Measurements from ENCODE around the gene SLTM. TPM values are rescaled to one million over a fixed set of nuclear protein-coding genes. Genes with fewer than 3 reads are reported as not detected.
"Not testable (repeated sequence)": the region's sequence is repeated elsewhere in the genome, so short reads cannot be mapped to it uniquely, and the experiment has no call there.

The SLTM gene
- total and polyA plus RNA-seq, 3 experiments from 2014 or later = 91.5 to 113 (median 111) TPM

DNA sequence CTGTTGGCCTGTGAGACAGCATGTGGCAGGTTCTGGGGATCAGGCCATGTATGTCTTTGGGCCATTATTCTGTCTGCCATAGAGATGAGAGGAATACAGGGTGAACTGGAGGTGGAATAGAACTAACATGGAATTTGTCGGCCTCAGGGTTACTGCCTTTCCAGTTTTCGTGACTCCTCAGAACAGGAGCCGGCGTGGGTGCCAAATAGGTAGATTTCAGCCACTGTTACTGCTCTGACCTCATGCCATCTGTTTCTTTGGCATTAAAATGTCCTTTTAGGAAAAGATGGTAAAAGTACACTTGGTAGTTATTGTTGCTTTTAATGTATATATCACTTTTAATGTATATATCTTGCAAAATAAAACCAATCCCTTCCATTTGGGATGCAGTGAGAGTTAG, 65.6 kb downstream of the SLTM start:
- no peaks in the 10 kb centered on the region for H3K9me3 Mint-ChIP-seq

DNA sequence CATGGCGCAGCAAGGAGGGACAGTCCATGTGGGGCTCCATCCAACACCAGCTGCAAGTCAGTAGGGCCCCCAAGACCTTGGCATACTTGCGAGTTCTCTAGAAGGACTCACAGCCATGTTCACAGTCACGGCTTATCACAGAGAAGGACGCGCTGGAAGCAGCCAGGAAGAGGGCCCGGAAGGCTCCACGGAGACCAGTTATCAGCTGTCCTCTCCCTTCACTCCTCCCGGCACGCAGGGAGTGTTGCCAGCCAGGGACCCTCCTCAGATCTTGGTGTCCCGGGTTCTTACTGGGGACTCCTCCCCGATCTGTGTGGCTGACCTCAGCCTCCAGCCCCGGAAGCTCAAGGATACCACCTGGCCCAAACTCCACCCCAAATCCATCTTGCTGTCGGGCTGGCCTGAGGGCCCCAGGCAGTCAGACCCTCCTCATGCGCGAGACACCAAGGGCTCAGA, 68.0 kb downstream of the SLTM start:
- no peak for DNase-seq
- Histone ChIP-seq H3K27ac (ENCODE audit: low read depth, low read length) (no peak overlapping the region), H3K27me3 (ENCODE audit: insufficient read depth, low read length, poor library complexity, severe bottlenecking) (no peaks in the 10 kb centered on the region), H3K4me1 (ENCODE audit: insufficient read depth, low read length) (no peaks in the 10 kb centered on the region), H3K9me3 (ENCODE audit: low read length) (no peaks in the 10 kb centered on the region), H3K4me3 (ENCODE audit: low read length) (no peak overlapping the region), H3K36me3 (ENCODE audit: insufficient read depth, low read length) (no peaks in the 10 kb centered on the region)
- CTCF ChIA-PET = no interaction called here
- Mint-ChIP-seq H3K9me3 (no peaks in the 10 kb centered on the region), H3K27ac (peak overlapping the region in 1 of 8 donors; percentile 82), H3K4me3 (no peak overlapping the region), H3K4me1 (peaks cover 12 to 19% (median 18%) of the 10 kb centered on the region in 3 donors), H3K27me3 (peaks cover 5 to 7% of the 10 kb centered on the region in 2 donors), H3K36me3 (no peaks in the 10 kb centered on the region)
- POLR2A ChIA-PET = no interaction called here

More for the DNA sequence above, 65.6 kb downstream of the SLTM start:
- ChIA-PET POLR2A (no interaction called here), CTCF (no interaction called here)
- Mint-ChIP-seq H3K36me3 (no peaks in the 10 kb centered on the region), H3K27ac (peak overlapping the region in 2 of 8 donors; percentile 33 to 54), H3K4me1 (peaks cover 4 to 7% (median 6%) of the 10 kb centered on the region in 3 donors), H3K27me3 (peaks cover 5 to 7% of the 10 kb centered on the region in 2 donors), H3K4me3 (no peak overlapping the region)
- no peak for DNase-seq
- no peaks in the 10 kb centered on the region for H3K36me3 ChIP-seq (ENCODE audit: insufficient read depth, low read length)
- no peak overlapping the region for H3K27ac ChIP-seq (ENCODE audit: low read depth, low read length)
- no peaks in the 10 kb centered on the region for H3K9me3 ChIP-seq (ENCODE audit: low read length)
- H3K4me1 ChIP-seq (ENCODE audit: insufficient read depth, low read length) = no peaks in the 10 kb centered on the region
- no peaks in the 10 kb centered on the region for H3K27me3 ChIP-seq (ENCODE audit: insufficient read depth, low read length, poor library complexity, severe bottlenecking)
- H3K4me3 ChIP-seq (ENCODE audit: low read length) = no peak overlapping the region

DNA sequence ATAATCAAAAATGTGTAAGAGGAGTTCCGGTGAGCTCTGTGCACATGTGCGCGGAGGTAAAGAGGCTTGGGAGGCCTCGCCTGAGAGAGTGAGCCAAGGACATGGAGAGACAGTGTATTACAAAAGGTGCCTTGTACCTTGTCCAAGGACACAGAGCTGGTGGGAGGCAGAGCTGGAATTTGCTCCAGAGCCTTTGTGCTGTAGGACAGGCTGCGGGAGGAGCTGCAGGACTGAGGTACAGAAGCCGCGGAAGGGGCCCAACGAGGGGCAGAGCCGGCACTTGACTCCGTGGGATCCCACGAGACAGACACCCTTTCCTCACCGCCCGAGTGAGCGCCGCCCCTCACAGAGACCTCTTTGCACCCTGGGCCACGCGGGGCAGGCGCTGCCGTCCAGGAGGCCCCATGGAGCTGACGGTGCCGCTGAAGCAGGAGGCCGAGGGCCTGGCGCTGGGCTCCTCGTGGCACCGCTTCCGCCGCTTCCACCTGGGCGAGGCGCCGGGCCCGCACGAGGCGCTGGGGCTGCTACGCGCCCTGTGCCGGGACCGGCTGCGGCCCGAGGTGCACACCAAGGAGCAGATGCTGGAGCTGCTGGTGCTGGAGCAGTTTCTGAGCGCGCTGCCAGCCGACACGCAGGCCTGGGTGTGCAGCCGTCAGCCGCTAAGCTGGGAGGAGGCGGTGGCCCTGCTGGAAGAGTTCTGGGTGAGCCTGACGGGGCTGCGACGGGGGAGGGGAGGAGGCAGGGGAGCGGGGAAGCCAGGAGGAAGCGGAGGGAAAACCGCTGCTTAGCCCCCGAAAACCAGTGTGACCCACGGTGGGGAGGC, 68.7 kb downstream of the SLTM start:
- ChIA-PET POLR2A (interaction anchor here (0.7 kb wide), 1 partner anchor 66 kb away, joined by 3 read pairs; no protein-coding TSS in a partner anchor), CTCF (interaction anchor here (0.8 kb wide), 2 partner anchors 11 to 637 kb away, joined by 3 read pairs; no protein-coding TSS in a partner anchor)
- H3K27me3 Mint-ChIP-seq = peaks cover 5 to 7% of the 10 kb centered on the region in 2 donors

DNA sequence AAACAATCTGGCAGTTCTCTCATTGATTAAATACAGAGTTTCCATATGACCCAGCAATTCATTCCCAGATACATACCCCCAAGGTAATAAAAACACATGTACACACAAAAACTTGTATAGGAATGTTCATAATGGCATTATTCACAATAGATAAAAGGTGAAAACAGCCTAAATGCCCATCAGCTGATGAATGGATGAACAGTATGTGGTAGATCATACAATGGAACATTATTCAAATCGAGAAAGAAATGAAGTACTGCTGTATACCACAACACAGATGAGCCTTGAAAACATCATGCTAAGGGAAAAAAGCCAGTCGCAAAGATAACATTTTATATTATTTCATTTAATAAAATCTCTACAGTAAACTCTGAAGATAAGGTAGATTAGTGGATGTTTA, 71.2 kb downstream of the SLTM start:
- DNase-seq = no peak
- ChIA-PET POLR2A (no interaction called here), CTCF (no interaction called here)
- Mint-ChIP-seq H3K27me3 (peaks cover 5 to 7% of the 10 kb centered on the region in 2 donors), H3K36me3 (no peaks in the 10 kb centered on the region), H3K4me1 (peaks cover 12 to 19% (median 18%) of the 10 kb centered on the region in 3 donors), H3K27ac (no peak overlapping the region), H3K9me3 (no peaks in the 10 kb centered on the region), H3K4me3 (no peak overlapping the region)
- H3K27me3 ChIP-seq (ENCODE audit: insufficient read depth, low read length, poor library complexity, severe bottlenecking) = no peaks in the 10 kb centered on the region
- H3K4me1 ChIP-seq (ENCODE audit: insufficient read depth, low read length) = no peaks in the 10 kb centered on the region
- no peaks in the 10 kb centered on the region for H3K9me3 ChIP-seq (ENCODE audit: low read length)
- no peak overlapping the region for H3K27ac ChIP-seq (ENCODE audit: low read depth, low read length)
- H3K4me3 ChIP-seq (ENCODE audit: low read length) = no peak overlapping the region
- H3K36me3 ChIP-seq (ENCODE audit: insufficient read depth, low read length) = no peaks in the 10 kb centered on the region

More for the DNA sequence above, 68.7 kb downstream of the SLTM start:
- Histone ChIP-seq H3K4me3 (ENCODE audit: low read length) (no peak overlapping the region), H3K27me3 (ENCODE audit: insufficient read depth, low read length, poor library complexity, severe bottlenecking) (no peaks in the 10 kb centered on the region), H3K27ac (ENCODE audit: low read depth, low read length) (no peak overlapping the region), H3K9me3 (ENCODE audit: low read length) (no peaks in the 10 kb centered on the region), H3K4me1 (ENCODE audit: insufficient read depth, low read length) (no peaks in the 10 kb centered on the region), H3K36me3 (ENCODE audit: insufficient read depth, low read length) (no peaks in the 10 kb centered on the region)
- H3K4me3 Mint-ChIP-seq = peak overlapping the region in 4 of 7 donors; percentile 18 to 41 (median 34)
- no peaks in the 10 kb centered on the region for H3K36me3 Mint-ChIP-seq
- H3K27ac Mint-ChIP-seq = peak overlapping the region in 1 of 8 donors; percentile 91
- H3K4me1 Mint-ChIP-seq = peaks cover 12 to 19% (median 18%) of the 10 kb centered on the region in 3 donors
- no peak for DNase-seq
- H3K9me3 Mint-ChIP-seq = no peaks in the 10 kb centered on the region

DNA sequence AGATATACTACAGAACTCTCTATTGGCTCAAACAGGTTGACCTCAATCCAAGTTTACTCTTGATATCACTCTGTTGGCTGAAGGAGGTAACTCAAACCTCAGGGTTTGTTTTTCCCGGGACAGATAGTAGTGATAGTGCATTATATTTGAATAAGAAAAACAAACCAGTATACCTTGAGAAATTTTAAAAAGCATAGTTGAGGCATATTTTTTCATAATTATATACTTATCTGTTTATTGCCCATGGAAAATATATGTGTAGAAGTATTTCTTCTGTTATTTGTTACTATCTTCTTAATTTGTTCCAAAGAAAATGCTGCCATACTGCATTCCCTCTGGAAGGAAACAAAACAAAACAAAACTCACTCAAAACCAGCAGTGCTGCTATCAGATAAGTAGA, 76.9 kb downstream of the SLTM start:
- H3K9me3 ChIP-seq (ENCODE audit: low read length); H3K27me3 Mint-ChIP-seq; H3K4me3 Mint-ChIP-seq; H3K36me3 ChIP-seq (ENCODE audit: insufficient read depth, low read length); H3K4me3 ChIP-seq (ENCODE audit: low read length); H3K4me1 Mint-ChIP-seq; DNase-seq; H3K27me3 ChIP-seq (ENCODE audit: insufficient read depth, low read length, poor library complexity, severe bottlenecking); POLR2A ChIA-PET; H3K27ac ChIP-seq (ENCODE audit: low read depth, low read length); CTCF ChIA-PET; H3K27ac Mint-ChIP-seq; H3K9me3 Mint-ChIP-seq; H3K4me1 ChIP-seq (ENCODE audit: insufficient read depth, low read length): not testable (repeated sequence)
- peaks cover 7 to 27% (median 8%) of the 10 kb centered on the region in 3 donors for H3K36me3 Mint-ChIP-seq

DNA sequence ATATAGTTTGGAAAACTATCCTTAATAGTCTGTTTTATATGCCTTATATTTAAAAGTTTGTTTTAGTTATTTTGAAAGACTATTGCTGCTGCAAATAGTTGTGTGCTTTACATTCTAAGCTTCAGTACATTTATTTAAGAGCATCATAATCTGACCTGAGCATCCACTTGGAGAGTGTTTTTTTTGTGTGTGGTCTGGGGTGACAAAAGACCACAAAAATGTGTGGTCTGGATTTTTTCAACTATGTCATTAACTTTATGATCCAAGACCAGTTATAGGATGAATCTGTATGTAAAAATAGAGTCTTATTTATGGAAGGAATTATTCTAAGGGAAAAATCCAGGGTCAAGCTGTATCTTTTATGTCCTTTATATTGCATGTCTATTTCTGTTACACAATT, 77.4 kb downstream of the SLTM start:
- no peak for DNase-seq
- H3K9me3 ChIP-seq (ENCODE audit: low read length) = no peaks in the 10 kb centered on the region
- no peak overlapping the region for H3K4me3 ChIP-seq (ENCODE audit: low read length)
- no peaks in the 10 kb centered on the region for H3K4me1 ChIP-seq (ENCODE audit: insufficient read depth, low read length)
- H3K36me3 ChIP-seq (ENCODE audit: insufficient read depth, low read length) = peaks cover 4% of the 10 kb centered on the region
- peaks cover 7 to 29% (median 9%) of the 10 kb centered on the region in 3 donors for H3K36me3 Mint-ChIP-seq
- peaks cover 0 to 3% (median 0%) of the 10 kb centered on the region in 3 donors for H3K4me1 Mint-ChIP-seq
- H3K27ac ChIP-seq (ENCODE audit: low read depth, low read length) = no peak overlapping the region
- no peak overlapping the region for H3K4me3 Mint-ChIP-seq
- H3K27ac Mint-ChIP-seq = peak overlapping the region in 1 of 8 donors; percentile 12
- ChIA-PET POLR2A (no interaction called here), CTCF (no interaction called here)
- no peaks in the 10 kb centered on the region for H3K27me3 ChIP-seq (ENCODE audit: insufficient read depth, low read length, poor library complexity, severe bottlenecking)
- H3K9me3 Mint-ChIP-seq = no peaks in the 10 kb centered on the region
- H3K27me3 Mint-ChIP-seq = no peaks in the 10 kb centered on the region

DNA sequence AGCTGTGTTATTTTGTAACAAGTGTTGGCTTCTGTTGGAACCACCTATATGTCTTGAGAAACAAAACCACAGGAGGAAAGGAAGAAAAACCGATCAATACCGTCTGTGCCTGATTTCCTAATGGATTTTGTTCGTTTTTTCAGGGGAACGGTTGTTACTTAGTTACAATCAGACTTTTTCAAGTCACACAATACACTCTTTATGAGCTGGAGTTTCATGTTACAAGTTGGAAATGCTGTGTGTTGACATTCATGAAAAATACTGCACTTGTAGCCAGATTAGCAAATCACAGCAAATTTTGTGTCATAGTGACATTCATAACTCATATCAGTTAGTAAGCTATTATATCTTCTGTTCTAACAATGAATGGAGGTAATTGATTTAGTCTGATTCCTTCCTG, 78.9 kb downstream of the SLTM start:
- H3K9me3 ChIP-seq (ENCODE audit: low read length) = no peaks in the 10 kb centered on the region
- peaks cover 4% of the 10 kb centered on the region for H3K36me3 ChIP-seq (ENCODE audit: insufficient read depth, low read length)
- DNase-seq = no peak
- Mint-ChIP-seq H3K9me3 (no peaks in the 10 kb centered on the region), H3K4me3 (no peak overlapping the region), H3K27me3 (no peaks in the 10 kb centered on the region), H3K27ac (no peak overlapping the region), H3K4me1 (no peaks in the 10 kb centered on the region), H3K36me3 (peaks cover 7 to 37% (median 10%) of the 10 kb centered on the region in 3 donors)
- H3K27ac ChIP-seq (ENCODE audit: low read depth, low read length) = no peak overlapping the region
- no peaks in the 10 kb centered on the region for H3K4me1 ChIP-seq (ENCODE audit: insufficient read depth, low read length)
- POLR2A ChIA-PET = interaction anchor here (0.6 kb wide), 1 partner anchor 27 kb away, joined by 3 read pairs; no protein-coding TSS in a partner anchor
- CTCF ChIA-PET = no interaction called here
- H3K27me3 ChIP-seq (ENCODE audit: insufficient read depth, low read length, poor library complexity, severe bottlenecking) = no peaks in the 10 kb centered on the region
- no peak overlapping the region for H3K4me3 ChIP-seq (ENCODE audit: low read length)

DNA sequence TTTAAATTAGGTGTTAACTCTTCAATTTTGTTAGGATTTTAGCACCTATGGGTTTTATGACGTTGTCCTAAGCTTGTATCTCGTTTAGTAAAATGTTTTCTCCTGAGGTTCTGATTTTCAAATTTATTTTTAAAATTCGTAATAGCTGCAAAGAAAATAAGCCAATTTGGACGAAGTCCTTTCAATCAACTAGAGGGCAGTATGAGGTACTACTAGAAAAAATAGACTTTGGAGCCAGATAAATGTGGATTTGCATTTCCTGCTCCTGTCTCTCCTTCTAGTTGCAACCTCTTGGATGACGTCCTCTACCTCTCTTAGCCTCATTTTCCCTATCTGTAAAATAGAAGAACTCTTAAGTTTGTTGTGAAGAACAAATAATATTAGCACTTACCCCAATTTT, 81.1 kb downstream of the SLTM start:
- no peak for DNase-seq
- Histone ChIP-seq H3K9me3 (ENCODE audit: low read length) (no peaks in the 10 kb centered on the region), H3K4me1 (ENCODE audit: insufficient read depth, low read length) (no peaks in the 10 kb centered on the region), H3K27me3 (ENCODE audit: insufficient read depth, low read length, poor library complexity, severe bottlenecking) (no peaks in the 10 kb centered on the region), H3K36me3 (ENCODE audit: insufficient read depth, low read length) (peaks cover 4% of the 10 kb centered on the region), H3K27ac (ENCODE audit: low read depth, low read length) (no peak overlapping the region), H3K4me3 (ENCODE audit: low read length) (no peak overlapping the region)
- POLR2A ChIA-PET = no interaction called here
- Mint-ChIP-seq H3K27me3 (peaks cover 0 to 2% of the 10 kb centered on the region in 2 donors), H3K9me3 (no peaks in the 10 kb centered on the region), H3K4me1 (no peaks in the 10 kb centered on the region), H3K4me3 (no peak overlapping the region), H3K27ac (no peak overlapping the region), H3K36me3 (peaks cover 17 to 58% (median 23%) of the 10 kb centered on the region in 3 donors)
- CTCF ChIA-PET = interaction anchor here (0.6 kb wide), 1 partner anchor 787 kb away, joined by 3 read pairs; the partner anchor contains the start of gene ALDH1A2
